GM12878 (cell line): ENCODE data around the gene PTPRM. TPM values are rescaled to one million over a fixed set of nuclear protein-coding genes. Genes with fewer than 3 reads are reported as not detected.

ENCODE experiments used
- ATAC-seq: fragments of 200-7000 bp; cut with Tn5 transposase; 3 replicates; pipeline ENCODE4 v1.9.1; 2020; ENCODE audit warnings: mild to moderate bottlenecking, moderate library complexity
- BruUV-seq: library from RNA; stranded (reverse); fragments of 400-500 nt; replicated peaks from 2 replicates; lab custom pipeline; 2021; lab: Mats Ljungman, UMichigan
- CTCF ChIA-PET: fragments of 300-600 bp; sonication (Branson Sonifier 250); formaldehyde crosslinking; extraction: SDS; loops from one replicate; lab custom pipeline; 2021; ENCODE audit warnings: inconsistent platforms; lab: Yijun Ruan, JAX
- POLR2A ChIA-PET: fragments of 350-600 bp; formaldehyde crosslinking; extraction: SDS; loops from one replicate; lab custom pipeline; 2021; ENCODE audit warnings: inconsistent platforms; lab: Charles Lee
- RAD21 ChIA-PET: fragments of 300-600 bp; sonication (Branson Sonifier 250); formaldehyde crosslinking; loops from one replicate; lab custom pipeline; 2023; ENCODE audit warnings: antibody characterized with exemption; ENCODE audit not compliant: unreplicated experiment; lab: Charles Lee
- SMC1A ChIA-PET: fragments of 300-600 bp; sonication (Branson Sonifier 250); formaldehyde crosslinking; loops from one replicate; lab custom pipeline; 2023; ENCODE audit not compliant: unreplicated experiment, uncharacterized antibody; lab: Charles Lee
- DNase-seq: peaks from one replicate; pipeline ENCODE4 v3.0.0-alpha.2; 2011; ENCODE audit warnings: low read depth, low spot score
- FAIRE-seq: peaks from 3 replicates; lab custom pipeline; 2011; peaks lifted over from hg19 to GRCh38; lab: Jason Lieb, UNC
- H2AFZ ChIP-seq: 2 replicates; pipeline ENCODE4 v1.6.0; 2011; ENCODE audit warnings: low read depth, low read length, control low read depth; ENCODE audit not compliant: control insufficient read depth
- H3K27ac ChIP-seq: 2 replicates; pipeline ENCODE4 v1.5.1; 2011; ENCODE audit warnings: control low read depth; ENCODE audit not compliant: control insufficient read depth, insufficient read depth
- H3K27me3 ChIP-seq, 2 experiments: replicated peaks in 1 of 2; 2 replicates each; pipeline versions ENCODE4 v1.6.0 to v1.6.1; 2011; ENCODE audit warnings: low read length in 1 of 2; ENCODE audit not compliant: control insufficient read depth in 2 of 2, insufficient read depth in 2 of 2
- H3K36me3 ChIP-seq, 2 experiments: 2 replicates each; pipeline ENCODE4 v1.5.1; 2011; ENCODE audit warnings: low read length in 1 of 2; ENCODE audit not compliant: control insufficient read depth in 2 of 2, insufficient read depth in 2 of 2
- H3K4me1 ChIP-seq: 2 replicates; pipeline ENCODE4 v1.6.1; 2011; ENCODE audit warnings: mild to moderate bottlenecking, low read length, moderate library complexity, mixed read lengths; ENCODE audit not compliant: control insufficient read depth, insufficient read depth
- H3K4me2 ChIP-seq: 2 replicates; pipeline ENCODE4 v1.6.0; 2011; ENCODE audit warnings: control low read depth; ENCODE audit not compliant: control insufficient read depth, insufficient read depth
- H3K4me3 ChIP-seq: fragments of 200-600 bp; sonication (generic); 2 replicates; pipeline ENCODE4 v1.5.1; 2016
- H3K79me2 ChIP-seq: 2 replicates; pipeline ENCODE4 v1.6.0; 2011; ENCODE audit warnings: low read length; ENCODE audit not compliant: control insufficient read depth, insufficient read depth
- H3K9ac ChIP-seq: 2 replicates; pipeline ENCODE4 v1.8.0; 2011; ENCODE audit warnings: low read length, control low read depth, mixed read lengths; ENCODE audit not compliant: control insufficient read depth, insufficient read depth
- H3K9me3 ChIP-seq: replicated peaks from 3 replicates; pipeline ENCODE4 v1.5.1; 2011; ENCODE audit warnings: mild to moderate bottlenecking, low read length; ENCODE audit not compliant: control insufficient read depth, insufficient read depth
- H4K20me1 ChIP-seq: 2 replicates; pipeline ENCODE4 v1.6.0; 2011; ENCODE audit not compliant: control insufficient read depth, insufficient read depth
- ASH2L ChIP-seq: fragments of 300-600, 200-600 bp; sonication (generic); IDR thresholded peaks from 2 replicates; pipeline ENCODE4 v1.6.1; 2017; ENCODE audit warnings: low read depth, mild to moderate bottlenecking, borderline replicate concordance
- KDM1A ChIP-seq: fragments of 200-600 bp; sonication (generic); IDR thresholded peaks from 2 replicates; pipeline ENCODE4 v1.6.1; 2016; ENCODE audit warnings: borderline replicate concordance
- NFIC ChIP-seq: IDR thresholded peaks from 2 replicates; pipeline ENCODE4 v1.6.1; 2012; ENCODE audit warnings: low read depth, mild to moderate bottlenecking, inconsistent platforms, low read length, moderate library complexity
- WGBS: methylation state at CpG from one replicate; pipeline ENCODE4 v1.1.6; 2016; ENCODE audit warnings: low lambda C conversion rate; ENCODE audit not compliant: insufficient replicate concordance, insufficient coverage; ENCODE audit errors: missing lambda C conversion rate; 5-methylcytosine and 5-hydroxymethylcytosine counted together
- in situ Hi-C: fragments of 300-500 bp; cut with MboI; formaldehyde crosslinking; loops from 9 replicates; pipeline ENCODE4 v1.14.3; 2018; ENCODE audit warnings: mixed read lengths
- intact Hi-C: fragments of 100-400 bp; cut with micrococcal nuclease; formaldehyde crosslinking; loops from one replicate; pipeline ENCODE4 v1.14.2; 2022; ENCODE audit not compliant: unreplicated experiment
- polyA plus RNA-seq, 11 experiments: library from polyadenylated mRNA; depleted of rRNA in 4 of 11; unstranded in 6 of 11; stranded (reverse) in 5 of 11; fragments of >200 nt; fragmentation: Nextera tagmentation in 4 of 11; fragmentation: Illumina TruSeq in 1 of 11; extraction: Ambion mirVana in 4 of 11; extraction: Trizol in 1 of 11; gene quantifications; 1 replicate in 1 of 11; 2 replicates in 10 of 11; pipeline versions ENCODE4 v1.2.1 to v1.2.3, GENCODE V29; 2011 to 2016; ENCODE audit warnings: inconsistent platforms in 2 of 11, missing spikeins in 2 of 11, low read depth in 1 of 11
- total RNA-seq, 4 experiments: library from RNA; depleted of rRNA in 3 of 4; stranded (reverse); fragments of >200 nt in 3 of 4; fragmentation: Illumina TruSeq in 1 of 4; extraction: Trizol in 1 of 4; gene quantifications; 2 replicates each; pipeline versions ENCODE4 v1.2.1 to v1.2.3, GENCODE V29; 2013 to 2021
- TF ChIP-seq, protein P1 (sequence below): IDR thresholded peaks from 2 replicates; pipeline ENCODE4 v1.6.1; 2012; ENCODE audit warnings: low read depth, low read length, improper control_type of control experiment
- TF ChIP-seq, protein P2 (sequence below): fragments of 450-650 bp; IDR thresholded peaks from 2 replicates; pipeline ENCODE4 v1.6.1; 2017; ENCODE audit warnings: mild to moderate bottlenecking
- TF ChIP-seq, protein P3 (sequence below): fragments of 450-650 bp; IDR thresholded peaks from 2 replicates; pipeline ENCODE4 v1.6.1; 2016; ENCODE audit warnings: mild to moderate bottlenecking, moderate library complexity, borderline replicate concordance

PTPRM gene
- total and polyA plus RNA-seq, 10 of the 15 experiments (the other 5 are each of a cell fraction or from before 2014, with no cell fraction given), result 0.07 to 22.6 (median 0.60) TPM

DNA sequence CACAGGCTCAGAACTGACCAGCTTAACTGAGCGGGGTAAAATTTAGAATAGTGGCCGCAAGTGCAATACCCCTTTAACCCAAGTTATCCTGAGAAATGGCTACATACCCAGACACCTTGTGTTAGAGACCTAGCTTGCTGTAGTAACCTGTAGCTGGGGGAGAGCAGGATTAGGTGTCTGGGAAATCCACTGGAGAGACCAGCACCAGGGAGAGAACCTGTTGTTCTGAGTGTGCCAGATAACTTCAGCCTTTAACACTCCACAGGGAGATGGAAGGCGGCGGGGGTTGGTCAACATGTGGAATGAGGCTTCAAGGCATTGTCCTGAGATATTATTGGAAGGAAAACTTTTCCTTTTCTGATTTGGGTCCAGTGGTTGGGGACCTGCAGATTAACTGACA is 356.0 kb downstream of the PTPRM start:
- no peak for DNase-seq
- WGBS, result 53% methylated on average over 4 of the region's 4 CpGs
- H3K79me2 ChIP-seq, result no peaks in the 10 kb centered on the region
- H3K27me3 ChIP-seq, result no peaks in the 10 kb centered on the region
- no TSS peak for BruUV-seq
- no peaks in the 10 kb centered on the region for H4K20me1 ChIP-seq
- no peaks in the 10 kb centered on the region for H3K9me3 ChIP-seq
- intact Hi-C loops, result no loop called here
- no peaks in the 10 kb centered on the region for H3K4me1 ChIP-seq
- H3K9ac ChIP-seq, result no peak overlapping the region
- no peak overlapping the region for H3K4me2 ChIP-seq
- in situ Hi-C loops, result no loop called here
- ChIA-PET CTCF (no interaction called here), POLR2A (no interaction called here), SMC1A (interaction anchor here (0.5 to 0.9 kb wide), 2 partner anchors 15 to 23 kb away, joined by 3 read pairs; no protein-coding TSS in a partner anchor), RAD21 (no interaction called here)
- no peak overlapping the region for H3K4me3 ChIP-seq
- no peaks in the 10 kb centered on the region for H3K36me3 ChIP-seq
- no peak for TF ChIP-seq ASH2L
- TF ChIP-seq, protein P1, sequence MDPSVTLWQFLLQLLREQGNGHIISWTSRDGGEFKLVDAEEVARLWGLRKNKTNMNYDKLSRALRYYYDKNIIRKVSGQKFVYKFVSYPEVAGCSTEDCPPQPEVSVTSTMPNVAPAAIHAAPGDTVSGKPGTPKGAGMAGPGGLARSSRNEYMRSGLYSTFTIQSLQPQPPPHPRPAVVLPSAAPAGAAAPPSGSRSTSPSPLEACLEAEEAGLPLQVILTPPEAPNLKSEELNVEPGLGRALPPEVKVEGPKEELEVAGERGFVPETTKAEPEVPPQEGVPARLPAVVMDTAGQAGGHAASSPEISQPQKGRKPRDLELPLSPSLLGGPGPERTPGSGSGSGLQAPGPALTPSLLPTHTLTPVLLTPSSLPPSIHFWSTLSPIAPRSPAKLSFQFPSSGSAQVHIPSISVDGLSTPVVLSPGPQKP, result no peak
- TF ChIP-seq KDM1A, result no peak
- TF ChIP-seq, protein P2, sequence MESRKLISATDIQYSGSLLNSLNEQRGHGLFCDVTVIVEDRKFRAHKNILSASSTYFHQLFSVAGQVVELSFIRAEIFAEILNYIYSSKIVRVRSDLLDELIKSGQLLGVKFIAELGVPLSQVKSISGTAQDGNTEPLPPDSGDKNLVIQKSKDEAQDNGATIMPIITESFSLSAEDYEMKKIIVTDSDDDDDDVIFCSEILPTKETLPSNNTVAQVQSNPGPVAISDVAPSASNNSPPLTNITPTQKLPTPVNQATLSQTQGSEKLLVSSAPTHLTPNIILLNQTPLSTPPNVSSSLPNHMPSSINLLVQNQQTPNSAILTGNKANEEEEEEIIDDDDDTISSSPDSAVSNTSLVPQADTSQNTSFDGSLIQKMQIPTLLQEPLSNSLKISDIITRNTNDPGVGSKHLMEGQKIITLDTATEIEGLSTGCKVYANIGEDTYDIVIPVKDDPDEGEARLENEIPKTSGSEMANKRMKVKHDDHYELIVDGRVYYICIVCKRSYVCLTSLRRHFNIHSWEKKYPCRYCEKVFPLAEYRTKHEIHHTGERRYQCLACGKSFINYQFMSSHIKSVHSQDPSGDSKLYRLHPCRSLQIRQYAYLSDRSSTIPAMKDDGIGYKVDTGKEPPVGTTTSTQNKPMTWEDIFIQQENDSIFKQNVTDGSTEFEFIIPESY, result no peak
- TF ChIP-seq NFIC, result no peak
- TF ChIP-seq, protein P3, sequence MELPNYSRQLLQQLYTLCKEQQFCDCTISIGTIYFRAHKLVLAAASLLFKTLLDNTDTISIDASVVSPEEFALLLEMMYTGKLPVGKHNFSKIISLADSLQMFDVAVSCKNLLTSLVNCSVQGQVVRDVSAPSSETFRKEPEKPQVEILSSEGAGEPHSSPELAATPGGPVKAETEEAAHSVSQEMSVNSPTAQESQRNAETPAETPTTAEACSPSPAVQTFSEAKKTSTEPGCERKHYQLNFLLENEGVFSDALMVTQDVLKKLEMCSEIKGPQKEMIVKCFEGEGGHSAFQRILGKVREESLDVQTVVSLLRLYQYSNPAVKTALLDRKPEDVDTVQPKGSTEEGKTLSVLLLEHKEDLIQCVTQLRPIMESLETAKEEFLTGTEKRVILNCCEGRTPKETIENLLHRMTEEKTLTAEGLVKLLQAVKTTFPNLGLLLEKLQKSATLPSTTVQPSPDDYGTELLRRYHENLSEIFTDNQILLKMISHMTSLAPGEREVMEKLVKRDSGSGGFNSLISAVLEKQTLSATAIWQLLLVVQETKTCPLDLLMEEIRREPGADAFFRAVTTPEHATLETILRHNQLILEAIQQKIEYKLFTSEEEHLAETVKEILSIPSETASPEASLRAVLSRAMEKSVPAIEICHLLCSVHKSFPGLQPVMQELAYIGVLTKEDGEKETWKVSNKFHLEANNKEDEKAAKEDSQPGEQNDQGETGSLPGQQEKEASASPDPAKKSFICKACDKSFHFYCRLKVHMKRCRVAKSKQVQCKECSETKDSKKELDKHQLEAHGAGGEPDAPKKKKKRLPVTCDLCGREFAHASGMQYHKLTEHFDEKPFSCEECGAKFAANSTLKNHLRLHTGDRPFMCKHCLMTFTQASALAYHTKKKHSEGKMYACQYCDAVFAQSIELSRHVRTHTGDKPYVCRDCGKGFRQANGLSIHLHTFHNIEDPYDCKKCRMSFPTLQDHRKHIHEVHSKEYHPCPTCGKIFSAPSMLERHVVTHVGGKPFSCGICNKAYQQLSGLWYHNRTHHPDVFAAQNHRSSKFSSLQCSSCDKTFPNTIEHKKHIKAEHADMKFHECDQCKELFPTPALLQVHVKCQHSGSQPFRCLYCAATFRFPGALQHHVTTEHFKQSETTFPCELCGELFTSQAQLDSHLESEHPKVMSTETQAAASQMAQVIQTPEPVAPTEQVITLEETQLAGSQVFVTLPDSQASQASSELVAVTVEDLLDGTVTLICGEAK, result no peak
- ATAC-seq, result no peak
- no peak overlapping the region for H2AFZ ChIP-seq
- FAIRE-seq, result no peak
- no peak overlapping the region for H3K27ac ChIP-seq
